GM06990 (cell line): ENCODE measurements around the gene LDAF1.

Source experiments
- DNase-seq: peaks from one replicate; pipeline ENCODE4 v3.0.0-alpha.2; 2011; ENCODE audit not compliant: insufficient read length; ENCODE audit errors: extremely low read depth
- H3K27me3 ChIP-seq: replicated peaks from 2 replicates; pipeline ENCODE4 v1.6.0; 2011; ENCODE audit warnings: low read length; ENCODE audit not compliant: control insufficient read depth, insufficient read depth
- H3K36me3 ChIP-seq: 2 replicates; pipeline ENCODE4 v1.5.1; 2011; ENCODE audit warnings: low read length; ENCODE audit not compliant: control insufficient read depth, insufficient read depth
- H3K4me3 ChIP-seq: replicated peaks from 2 replicates; pipeline ENCODE4 v1.5.1; 2011; ENCODE audit warnings: low read depth, mild to moderate bottlenecking, control low read depth, low read length
- TF ChIP-seq, protein P1 (sequence below): IDR thresholded peaks from 2 replicates; pipeline ENCODE4 v1.5.1; 2011; ENCODE audit warnings: low read length, control low read depth, mild to moderate bottlenecking, inconsistent platforms; ENCODE audit not compliant: insufficient read depth, poor library complexity, severe bottlenecking

LDAF1 gene

GRCh38 chr16:21208446-21209230, 50.2 kb downstream of the LDAF1 start:
- no peaks in the 10 kb centered on the region; the same call in 1 of the 2 replicates for H3K27me3 ChIP-seq

DNA sequence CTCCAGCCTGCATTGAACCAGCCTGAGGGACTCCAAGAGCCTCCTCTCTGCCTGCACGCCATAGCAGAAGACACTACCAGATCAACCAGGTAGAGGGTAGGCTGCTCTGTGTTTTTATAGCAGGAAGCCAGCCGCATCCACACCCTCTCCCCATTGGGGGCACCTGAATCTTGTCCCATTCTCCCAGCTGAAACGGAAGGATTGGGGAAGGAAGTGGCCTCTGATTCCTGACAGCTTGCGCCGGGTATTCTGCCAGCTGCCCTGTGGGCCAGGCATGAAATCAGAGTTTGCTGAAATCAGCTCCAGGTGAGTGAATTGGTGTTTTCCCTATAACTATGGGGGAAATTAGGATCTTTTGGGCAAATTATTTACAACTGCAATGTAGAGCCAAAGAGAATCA, 53.0 kb downstream of the LDAF1 start, which contains the start of gene ZP2:
Gene ZP2 (minus strand): TSS at position 89 of the 400 bp plus-strand sequence. CDS start 27 bp downstream, at position 62.
- no peak for DNase-seq
- TF ChIP-seq, protein P1, sequence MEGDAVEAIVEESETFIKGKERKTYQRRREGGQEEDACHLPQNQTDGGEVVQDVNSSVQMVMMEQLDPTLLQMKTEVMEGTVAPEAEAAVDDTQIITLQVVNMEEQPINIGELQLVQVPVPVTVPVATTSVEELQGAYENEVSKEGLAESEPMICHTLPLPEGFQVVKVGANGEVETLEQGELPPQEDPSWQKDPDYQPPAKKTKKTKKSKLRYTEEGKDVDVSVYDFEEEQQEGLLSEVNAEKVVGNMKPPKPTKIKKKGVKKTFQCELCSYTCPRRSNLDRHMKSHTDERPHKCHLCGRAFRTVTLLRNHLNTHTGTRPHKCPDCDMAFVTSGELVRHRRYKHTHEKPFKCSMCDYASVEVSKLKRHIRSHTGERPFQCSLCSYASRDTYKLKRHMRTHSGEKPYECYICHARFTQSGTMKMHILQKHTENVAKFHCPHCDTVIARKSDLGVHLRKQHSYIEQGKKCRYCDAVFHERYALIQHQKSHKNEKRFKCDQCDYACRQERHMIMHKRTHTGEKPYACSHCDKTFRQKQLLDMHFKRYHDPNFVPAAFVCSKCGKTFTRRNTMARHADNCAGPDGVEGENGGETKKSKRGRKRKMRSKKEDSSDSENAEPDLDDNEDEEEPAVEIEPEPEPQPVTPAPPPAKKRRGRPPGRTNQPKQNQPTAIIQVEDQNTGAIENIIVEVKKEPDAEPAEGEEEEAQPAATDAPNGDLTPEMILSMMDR = no peak
- Histone ChIP-seq H3K27me3 (no peaks in the 10 kb centered on the region), H3K36me3 (no peaks in the 10 kb centered on the region), H3K4me3 (no peak within 1 kb of the TSS)

More at GRCh38 chr16:21208446-21209230, 50.2 kb downstream of the LDAF1 start:
- TF ChIP-seq, protein P1 = no peak
- Histone ChIP-seq H3K36me3 (no peaks in the 10 kb centered on the region), H3K4me3 (no peak overlapping the region)
- no peak for DNase-seq

DNA sequence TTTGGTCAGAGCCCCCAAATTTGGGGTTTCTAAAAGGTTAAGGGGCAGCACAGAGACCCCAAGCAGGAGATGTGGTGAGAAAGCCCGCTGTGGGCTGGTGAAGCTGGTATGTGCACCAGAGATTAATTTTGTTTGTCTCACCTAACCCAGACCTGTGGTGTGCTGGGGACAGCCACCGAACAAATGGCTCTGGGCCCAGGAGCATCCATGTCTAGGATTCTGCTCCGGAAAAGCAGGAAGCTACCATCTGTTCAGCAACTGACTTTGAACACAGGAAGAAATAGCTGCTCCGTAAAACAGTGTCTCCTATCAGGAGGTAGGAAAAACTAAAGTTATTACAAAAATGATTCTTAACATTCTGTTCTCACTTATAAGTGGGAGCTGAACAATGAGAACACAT, 55.6 kb downstream of the LDAF1 start:
- Histone ChIP-seq H3K4me3 (no peak overlapping the region), H3K36me3 (no peaks in the 10 kb centered on the region), H3K27me3 (no peaks in the 10 kb centered on the region)
- TF ChIP-seq, protein P1 = no peak
- DNase-seq = no peak

DNA sequence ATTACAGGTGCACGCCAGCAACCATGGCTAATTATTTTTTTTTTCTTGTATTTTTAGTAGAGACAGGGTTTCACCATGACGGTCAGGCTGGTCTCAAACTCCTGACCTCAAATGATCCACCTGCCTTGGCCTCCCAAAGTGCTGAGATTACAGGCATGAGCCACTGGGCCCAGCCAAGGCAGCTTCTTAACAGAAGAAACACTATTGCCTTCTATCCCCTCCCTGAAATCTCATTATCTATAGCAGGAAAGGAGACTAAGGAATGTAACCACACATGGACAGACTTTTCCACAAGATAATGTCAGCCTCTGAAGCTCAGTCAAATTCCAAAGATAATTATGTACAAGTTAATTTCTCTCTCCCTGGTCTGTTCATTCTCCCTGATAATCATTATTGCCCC, 58.6 kb downstream of the LDAF1 start:
- TF ChIP-seq, protein P1 = no peak
- no peaks in the 10 kb centered on the region for H3K36me3 ChIP-seq
- no peaks in the 10 kb centered on the region for H3K27me3 ChIP-seq
- no peak overlapping the region for H3K4me3 ChIP-seq
- no peak for DNase-seq

DNA sequence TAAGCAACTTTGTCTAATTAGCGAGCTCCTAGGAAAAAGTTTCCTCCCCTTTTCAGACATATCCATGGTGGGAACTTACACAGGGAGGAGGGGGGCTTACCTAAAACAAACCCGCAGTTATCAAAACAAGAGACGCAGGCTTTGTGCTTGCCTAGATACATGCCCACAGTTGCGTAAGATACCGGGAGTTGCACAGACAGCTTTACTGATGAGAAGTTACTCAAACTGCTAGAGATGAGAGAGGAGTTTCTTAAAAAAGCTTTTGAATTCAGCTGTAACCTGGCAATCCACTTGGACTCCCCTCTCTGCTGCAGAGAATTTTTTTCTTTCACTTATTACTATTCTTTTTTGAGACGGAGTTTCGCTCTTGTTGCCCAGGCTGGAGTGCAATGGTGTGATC, 59.7 kb downstream of the LDAF1 start:
- TF ChIP-seq, protein P1 = no peak

More for the DNA sequence above, 59.7 kb downstream of the LDAF1 start:
- no peaks in the 10 kb centered on the region for H3K36me3 ChIP-seq
- no peak for DNase-seq
- no peak overlapping the region for H3K4me3 ChIP-seq
- H3K27me3 ChIP-seq = no peaks in the 10 kb centered on the region
